Bronchial epithelial cell (primary cell): ENCODE results near the gene LIPC. TPM values are rescaled to one million over a fixed set of nuclear protein-coding genes. Genes with fewer than 3 reads are reported as not detected.

ENCODE experiments used
- DNase-seq: peaks from one replicate; pipeline ENCODE4 v3.0.0-alpha.2; 2010; ENCODE audit warnings: low read depth
- FAIRE-seq: peaks from 2 replicates; lab custom pipeline; 2011; peaks lifted over from hg19 to GRCh38; lab: Jason Lieb, UNC
- H3K27me3 ChIP-seq: 2 replicates; pipeline ENCODE4 v1.5.1; 2011; ENCODE audit warnings: low read length; ENCODE audit not compliant: control insufficient read depth, insufficient read depth
- H3K36me3 ChIP-seq: 2 replicates; pipeline ENCODE4 v1.5.1; 2011; ENCODE audit warnings: low read length; ENCODE audit not compliant: control insufficient read depth, insufficient read depth
- H3K4me3 ChIP-seq: 2 replicates; pipeline ENCODE4 v1.5.1; 2011; ENCODE audit warnings: mild to moderate bottlenecking, low read depth, low read length, control low read depth
- CTCF ChIP-seq: IDR thresholded peaks from 2 replicates; pipeline ENCODE4 v1.5.1; 2011; ENCODE audit warnings: mild to moderate bottlenecking, moderate library complexity, low read length, control low read depth, inconsistent platforms; ENCODE audit not compliant: insufficient read depth, severe bottlenecking
- total RNA-seq: library from RNA; depleted of rRNA; stranded (reverse); fragments of >200 nt; gene quantifications from 2 replicates; pipeline ENCODE4 v1.2.1, GENCODE V29; 2014

The LIPC gene
- total RNA-seq, 1 donor from 2014 or later: 0.26 TPM

DNA sequence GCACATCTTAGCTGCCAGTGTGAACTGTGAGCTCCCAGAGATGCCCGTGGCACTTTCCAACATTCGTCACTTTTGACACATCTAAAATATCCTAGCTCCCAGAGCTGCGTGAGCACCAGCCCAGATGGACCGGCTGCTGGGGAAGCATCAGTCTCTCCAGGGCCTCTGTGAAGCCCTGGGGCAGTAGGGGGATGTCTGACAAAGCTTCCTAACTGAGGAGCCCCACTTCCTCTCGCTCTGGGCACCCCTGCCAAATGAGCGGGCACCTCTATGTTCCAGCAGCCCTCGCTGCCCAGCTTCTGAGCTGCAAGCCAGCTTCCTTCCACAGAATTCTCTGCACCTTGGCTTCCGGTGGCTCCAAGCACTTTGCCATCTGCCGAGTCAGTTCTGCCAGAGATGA lies 91.1 kb downstream of the LIPC start:
- no peaks in the 10 kb centered on the region for H3K36me3 ChIP-seq
- no peak for TF ChIP-seq CTCF
- H3K4me3 ChIP-seq: no peak overlapping the region
- FAIRE-seq: no peak
- H3K27me3 ChIP-seq: no peaks in the 10 kb centered on the region
- no peak for DNase-seq

GRCh38 chr15:58523634-58524033 lies 91.8 kb downstream of the LIPC start:
- no peak for TF ChIP-seq CTCF
- Histone ChIP-seq H3K36me3 (no peaks in the 10 kb centered on the region), H3K4me3 (no peak overlapping the region), H3K27me3 (no peaks in the 10 kb centered on the region)
- no peak for DNase-seq
- FAIRE-seq: no peak

GRCh38 chr15:58524247-58524646 lies 92.5 kb downstream of the LIPC start:
- DNase-seq (peak; percentile 54), FAIRE-seq (no peak)
- no peaks in the 10 kb centered on the region for H3K36me3 ChIP-seq
- no peak for TF ChIP-seq CTCF
- H3K27me3 ChIP-seq: no peaks in the 10 kb centered on the region
- no peak overlapping the region for H3K4me3 ChIP-seq

DNA sequence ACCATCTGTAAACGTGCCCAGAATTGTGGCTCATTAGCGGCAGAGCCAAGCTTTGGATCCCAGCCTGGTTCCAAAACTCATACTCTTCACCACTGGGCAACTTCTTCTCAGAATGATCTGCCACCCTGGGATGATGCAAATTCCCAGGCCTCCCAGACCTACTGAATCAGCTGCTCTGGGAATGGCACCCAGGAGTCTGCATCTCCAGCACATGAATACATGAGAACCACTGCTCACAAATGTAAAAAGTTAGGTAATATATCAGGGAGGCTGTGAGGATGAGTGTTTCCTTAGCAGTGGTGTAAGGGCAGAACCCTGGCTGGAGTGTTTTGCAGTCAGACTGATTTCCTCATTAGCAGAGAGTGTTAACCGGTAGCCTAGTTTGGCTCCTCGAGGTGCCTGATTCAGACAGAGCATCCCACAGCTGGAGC lies 94.2 kb downstream of the LIPC start:
- Histone ChIP-seq H3K4me3 (no peak overlapping the region), H3K27me3 (no peaks in the 10 kb centered on the region), H3K36me3 (no peaks in the 10 kb centered on the region)
- DNase-seq: no peak
- no peak for FAIRE-seq
- no peak for TF ChIP-seq CTCF

DNA sequence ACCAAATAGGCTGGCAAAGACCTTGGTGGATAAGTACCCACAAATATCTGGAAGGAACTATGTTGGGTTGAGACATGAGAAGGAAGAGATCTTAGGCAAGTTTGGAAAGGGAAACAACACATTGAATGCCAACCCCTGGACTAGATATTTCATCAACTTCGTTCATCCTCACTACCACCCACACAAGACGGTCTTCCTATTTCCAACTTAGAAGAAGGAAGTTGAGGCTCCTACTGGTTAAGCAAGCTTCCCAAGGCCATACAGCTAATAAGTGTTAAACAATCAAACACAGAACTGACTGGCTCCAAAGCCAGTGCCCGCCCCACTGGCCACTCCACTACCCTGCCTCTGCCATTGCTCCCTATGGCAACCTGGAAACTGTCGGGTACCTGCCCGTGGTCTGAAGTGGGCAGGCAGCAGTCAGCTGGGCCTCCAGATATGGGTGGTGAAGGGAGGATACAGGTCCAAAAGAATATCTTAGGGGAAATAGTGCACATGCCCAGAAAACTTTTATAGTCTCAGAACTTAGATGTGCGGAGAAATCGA lies 94.9 kb downstream of the LIPC start:
- no peak for TF ChIP-seq CTCF
- Histone ChIP-seq H3K27me3 (no peaks in the 10 kb centered on the region), H3K36me3 (no peaks in the 10 kb centered on the region), H3K4me3 (no peak overlapping the region)
- FAIRE-seq: no peak
- DNase-seq: no peak

GRCh38 chr15:58527573-58528187 lies 95.9 kb downstream of the LIPC start:
- Histone ChIP-seq H3K4me3 (no peak overlapping the region), H3K27me3 (no peaks in the 10 kb centered on the region), H3K36me3 (no peaks in the 10 kb centered on the region)
- DNase-seq (no peak), FAIRE-seq (no peak)
- TF ChIP-seq CTCF: no peak
